ENCODE measurements around the gene PAK1. TPM values are rescaled to one million over a fixed set of nuclear protein-coding genes. Genes with fewer than 3 reads are reported as not detected.

Gene PAK1
- polyA plus RNA-seq, 1 experiment, result 62.3 TPM

DNA sequence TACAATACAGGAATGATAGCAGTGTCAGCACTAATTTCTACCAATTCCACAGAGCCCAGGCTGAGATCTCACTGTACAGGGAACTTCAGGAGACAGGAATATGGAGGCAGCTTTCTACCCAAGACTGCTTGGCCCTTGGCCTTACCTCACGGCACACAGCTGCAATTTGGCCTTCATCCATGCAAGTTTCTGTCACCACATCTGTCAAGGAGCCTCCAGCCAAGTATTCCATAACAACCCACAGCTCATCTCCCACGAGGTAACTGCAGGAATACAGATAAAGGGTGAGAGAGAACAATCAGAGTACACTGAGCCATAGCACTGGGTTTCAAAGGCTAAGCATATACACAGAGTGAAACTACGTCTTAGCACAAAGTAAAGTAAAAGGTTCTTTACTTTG, 133.4 kb downstream of the PAK1 start:
- H3K4me3 ChIP-seq (ENCODE audit: low read depth, low read length), result no peak overlapping the region
- ChIA-PET CTCF (interaction anchor here (0.8 kb wide), 1 partner anchor 9 kb away, joined by 3 read pairs; no protein-coding TSS in a partner anchor), POLR2A (no interaction called here)
- TF ChIP-seq CTCF (IDR thresholded peaks at IDR 0.05; ENCODE audit: insufficient read depth, low read depth, low read length), result no peak
- H3K36me3 ChIP-seq (ENCODE audit: control insufficient read depth, insufficient read depth, low read length), result peaks cover 5% of the 10 kb centered on the region
- DNase-seq (ENCODE audit: low read depth), result no peak
- no peaks in the 10 kb centered on the region for H3K27me3 ChIP-seq (ENCODE audit: control insufficient read depth, insufficient read depth, low read length)

GRCh38 chr11:77332259-77332658, 141.6 kb downstream of the PAK1 start:
- no peak for TF ChIP-seq CTCF (IDR thresholded peaks at IDR 0.05; ENCODE audit: insufficient read depth, low read depth, low read length)
- Histone ChIP-seq H3K27me3 (ENCODE audit: control insufficient read depth, insufficient read depth, low read length) (no peaks in the 10 kb centered on the region), H3K4me3 (ENCODE audit: low read depth, low read length) (no peak overlapping the region), H3K36me3 (ENCODE audit: control insufficient read depth, insufficient read depth, low read length) (peaks cover 3% of the 10 kb centered on the region)
- ChIA-PET CTCF (no interaction called here), POLR2A (no interaction called here)
- no peak for DNase-seq (ENCODE audit: low read depth)

DNA sequence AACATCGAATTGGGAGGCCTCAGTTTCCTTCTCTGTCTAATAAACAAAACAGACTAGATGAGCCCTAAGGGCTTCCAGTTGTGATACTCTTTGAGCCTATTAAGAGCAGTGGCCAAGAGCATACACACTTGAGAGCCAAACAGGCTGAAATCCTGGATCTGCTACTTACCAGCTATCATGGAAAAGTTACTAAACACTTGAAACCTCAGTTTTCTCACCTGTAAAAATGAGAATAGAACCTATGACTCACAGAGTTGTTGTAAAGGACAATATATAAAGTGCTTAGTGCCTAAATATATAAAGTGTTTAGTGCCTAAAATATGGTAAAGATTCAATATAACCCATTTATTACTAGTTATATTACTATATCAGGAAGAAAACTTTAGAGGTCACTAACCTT, 148.7 kb downstream of the PAK1 start:
- no peak for TF ChIP-seq CTCF (IDR thresholded peaks at IDR 0.05; ENCODE audit: insufficient read depth, low read depth, low read length)
- Histone ChIP-seq H3K27me3 (ENCODE audit: control insufficient read depth, insufficient read depth, low read length) (no peaks in the 10 kb centered on the region), H3K36me3 (ENCODE audit: control insufficient read depth, insufficient read depth, low read length) (no peaks in the 10 kb centered on the region), H3K4me3 (ENCODE audit: low read depth, low read length) (no peak overlapping the region)
- POLR2A ChIA-PET, result no interaction called here
- CTCF ChIA-PET, result interaction anchor here (1.4 to 1.5 kb wide), 2 partner anchors 24 to 223 kb away, joined by 3 to 4 read pairs; no protein-coding TSS in a partner anchor
- DNase-seq (ENCODE audit: low read depth), result no peak

DNA sequence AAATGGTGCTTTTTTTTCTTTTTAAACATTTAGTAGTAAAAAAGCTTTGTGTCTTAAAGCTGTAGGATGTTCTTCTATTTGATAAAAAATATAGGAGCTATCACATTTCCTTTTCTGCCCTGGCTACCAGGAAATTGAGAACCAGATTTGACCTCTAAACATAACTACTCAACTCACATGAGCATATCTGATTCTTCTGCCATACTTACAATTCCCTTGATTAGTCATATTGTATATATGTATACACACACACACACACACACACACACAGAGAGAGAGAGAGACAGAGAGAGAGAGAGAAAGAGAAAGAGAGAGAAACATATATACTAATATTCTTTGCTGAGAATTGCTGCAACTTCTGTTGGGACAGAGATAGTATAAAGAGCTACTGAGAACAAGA, 149.4 kb downstream of the PAK1 start:
- DNase-seq (ENCODE audit: low read depth), result no peak
- POLR2A ChIA-PET, result interaction anchor here (0.6 kb wide), 1 partner anchor 41 kb away, joined by 16 read pairs; no protein-coding TSS in a partner anchor
- H3K36me3 ChIP-seq (ENCODE audit: control insufficient read depth, insufficient read depth, low read length), result no peaks in the 10 kb centered on the region
- no peak for TF ChIP-seq CTCF (IDR thresholded peaks at IDR 0.05; ENCODE audit: insufficient read depth, low read depth, low read length)
- H3K27me3 ChIP-seq (ENCODE audit: control insufficient read depth, insufficient read depth, low read length), result no peaks in the 10 kb centered on the region
- CTCF ChIA-PET, result interaction anchor here (1.4 to 1.5 kb wide), 2 partner anchors 25 to 224 kb away, joined by 3 to 4 read pairs; no protein-coding TSS in a partner anchor
- no peak overlapping the region for H3K4me3 ChIP-seq (ENCODE audit: low read depth, low read length)

GRCh38 chr11:77322926-77323590, 150.8 kb downstream of the PAK1 start:
- ChIA-PET POLR2A (interaction anchor here (0.6 kb wide), 1 partner anchor 9 kb away, joined by 3 read pairs; no protein-coding TSS in a partner anchor), CTCF (interaction anchor here (1.6 kb wide), 1 partner anchor 225 kb away, joined by 4 read pairs; no protein-coding TSS in a partner anchor)
- TF ChIP-seq CTCF (IDR thresholded peaks at IDR 0.05; ENCODE audit: insufficient read depth, low read depth, low read length), result no peak
- no peaks in the 10 kb centered on the region for H3K36me3 ChIP-seq (ENCODE audit: control insufficient read depth, insufficient read depth, low read length)
- no peaks in the 10 kb centered on the region for H3K27me3 ChIP-seq (ENCODE audit: control insufficient read depth, insufficient read depth, low read length)
- DNase-seq (ENCODE audit: low read depth), result no peak
- H3K4me3 ChIP-seq (ENCODE audit: low read depth, low read length), result no peak overlapping the region
